GM13977 (cell line): ENCODE measurements around the gene RFTN2.

Experiments used
- DNase-seq: peaks from one replicate; pipeline ENCODE4 v3.0.0; 2012; ENCODE audit warnings: low spot score
- in situ Hi-C: fragments of 300-500 bp; cut with MboI; formaldehyde crosslinking; loops from one replicate; pipeline ENCODE4 v1.12.0; 2022; ENCODE audit warnings: low sequenced_read_pairs, low pct_unique_long_range_greater_than_20kb, mixed read lengths, inconsistent platforms; ENCODE audit not compliant: unreplicated experiment
- TF ChIP-seq, protein P1 (sequence below): IDR thresholded peaks from 2 replicates; pipeline ENCODE4 v1.5.1; 2012; ENCODE audit warnings: mild to moderate bottlenecking, control low read depth; ENCODE audit not compliant: insufficient read depth; ENCODE audit errors: extremely low read depth, missing control alignments

RFTN2 gene

DNA sequence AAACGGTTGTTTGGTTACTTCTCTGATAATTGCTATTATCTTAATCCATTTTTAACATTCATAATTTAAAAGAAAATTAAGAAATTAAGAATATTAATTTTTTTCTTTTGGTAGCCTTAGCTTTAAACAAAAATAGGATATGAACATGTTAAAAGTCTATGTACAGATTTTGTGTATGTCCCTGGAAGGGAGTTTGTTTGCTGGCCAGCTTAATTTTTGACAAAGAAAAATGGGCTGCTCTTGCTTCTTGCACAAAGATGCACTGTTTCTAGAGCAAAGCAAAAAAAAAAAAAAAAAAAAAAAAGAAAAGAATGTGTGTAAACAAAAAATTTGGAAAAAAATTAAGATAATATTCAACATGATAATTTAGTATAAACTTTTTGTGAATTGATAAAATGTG, 1.3 kb downstream of the RFTN2 start:
- DNase-seq: no peak
- TF ChIP-seq, protein P1, sequence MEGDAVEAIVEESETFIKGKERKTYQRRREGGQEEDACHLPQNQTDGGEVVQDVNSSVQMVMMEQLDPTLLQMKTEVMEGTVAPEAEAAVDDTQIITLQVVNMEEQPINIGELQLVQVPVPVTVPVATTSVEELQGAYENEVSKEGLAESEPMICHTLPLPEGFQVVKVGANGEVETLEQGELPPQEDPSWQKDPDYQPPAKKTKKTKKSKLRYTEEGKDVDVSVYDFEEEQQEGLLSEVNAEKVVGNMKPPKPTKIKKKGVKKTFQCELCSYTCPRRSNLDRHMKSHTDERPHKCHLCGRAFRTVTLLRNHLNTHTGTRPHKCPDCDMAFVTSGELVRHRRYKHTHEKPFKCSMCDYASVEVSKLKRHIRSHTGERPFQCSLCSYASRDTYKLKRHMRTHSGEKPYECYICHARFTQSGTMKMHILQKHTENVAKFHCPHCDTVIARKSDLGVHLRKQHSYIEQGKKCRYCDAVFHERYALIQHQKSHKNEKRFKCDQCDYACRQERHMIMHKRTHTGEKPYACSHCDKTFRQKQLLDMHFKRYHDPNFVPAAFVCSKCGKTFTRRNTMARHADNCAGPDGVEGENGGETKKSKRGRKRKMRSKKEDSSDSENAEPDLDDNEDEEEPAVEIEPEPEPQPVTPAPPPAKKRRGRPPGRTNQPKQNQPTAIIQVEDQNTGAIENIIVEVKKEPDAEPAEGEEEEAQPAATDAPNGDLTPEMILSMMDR: no peak
- in situ Hi-C loops: no loop called here

DNA sequence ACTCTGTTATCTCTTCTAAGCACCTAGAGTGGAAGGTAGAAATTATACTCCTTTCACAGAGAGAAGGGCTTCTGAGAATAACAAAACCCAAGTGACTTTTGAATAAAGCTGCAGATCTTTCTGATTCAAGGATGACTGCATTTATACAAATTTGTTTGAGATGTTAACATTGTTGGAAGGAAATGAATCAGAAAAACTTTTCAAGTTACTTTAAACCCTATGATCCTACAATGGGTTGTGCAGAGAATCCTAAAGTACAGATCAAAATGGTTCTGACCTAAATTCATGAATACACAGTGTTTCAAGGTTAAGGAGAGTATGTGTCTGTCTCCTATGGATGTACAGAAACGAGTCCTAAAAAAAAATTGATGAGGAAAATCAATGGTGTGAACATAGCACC, 1.8 kb downstream of the RFTN2 start:
- TF ChIP-seq, protein P1: no peak
- in situ Hi-C loops: no loop called here
- no peak for DNase-seq

DNA sequence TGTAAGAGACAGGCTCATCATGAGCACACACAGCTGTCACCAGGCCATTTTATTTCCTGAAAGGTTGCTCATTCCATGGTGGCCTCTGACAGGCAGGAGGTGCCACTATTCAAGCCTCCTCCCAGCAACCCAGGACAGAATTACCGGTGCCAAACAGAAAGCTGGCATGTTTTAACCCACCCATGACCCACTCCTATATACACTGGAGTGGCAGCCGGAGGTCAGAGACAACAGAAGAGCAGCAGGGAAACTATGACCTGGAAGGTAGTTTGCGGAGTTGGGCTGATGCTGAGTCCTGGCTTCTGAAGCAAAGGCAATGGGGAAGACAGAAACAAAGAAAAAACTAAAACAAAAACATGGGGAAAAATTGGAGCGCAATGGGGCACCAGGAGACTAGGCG, 2.3 kb downstream of the RFTN2 start:
- DNase-seq: no peak
- TF ChIP-seq, protein P1: no peak
- in situ Hi-C loops: no loop called here

DNA sequence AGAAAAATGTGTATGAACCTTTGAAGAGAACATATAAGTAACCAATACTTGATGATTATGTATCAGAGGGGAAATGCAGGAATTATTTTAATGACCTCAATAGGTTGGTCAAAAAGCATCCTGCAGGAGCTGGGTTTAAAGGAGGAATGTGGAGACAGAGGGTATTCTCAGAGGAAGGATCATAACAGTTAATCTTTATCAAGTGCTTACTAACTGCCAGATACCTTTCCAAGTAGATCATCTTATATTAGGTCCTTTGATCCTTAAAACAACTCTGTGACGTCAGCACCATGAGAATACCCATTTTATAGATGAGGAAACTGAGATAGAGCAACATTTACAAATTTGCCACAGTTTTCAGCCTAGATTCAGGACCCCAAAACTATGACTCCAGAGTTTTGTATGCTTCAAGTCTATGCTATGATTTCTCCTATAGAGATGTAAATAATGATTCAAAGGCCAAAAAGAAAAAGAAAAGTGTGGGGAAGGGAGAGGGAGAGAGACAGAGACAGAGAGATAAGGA, 3.0 kb downstream of the RFTN2 start:
- in situ Hi-C loops: no loop called here
- DNase-seq: no peak
- TF ChIP-seq, protein P1: no peak

DNA sequence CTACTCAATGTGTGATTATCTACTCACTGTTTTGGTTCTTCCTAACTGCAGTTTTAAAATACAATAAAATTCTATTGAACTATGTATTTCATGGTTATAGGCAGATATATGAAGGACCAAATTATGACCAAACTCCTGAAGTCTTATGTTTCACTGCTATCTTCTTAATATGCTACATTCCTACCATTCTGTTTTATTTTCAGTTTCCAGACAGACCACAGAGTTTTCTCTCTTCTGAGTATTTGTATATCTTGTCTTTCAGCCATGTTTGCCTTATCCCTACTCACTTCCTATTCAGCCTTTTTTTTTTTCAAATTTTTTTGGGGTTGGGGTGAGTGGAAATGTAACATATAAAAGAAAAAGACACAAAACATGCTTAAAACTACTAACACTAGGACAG, 6.3 kb downstream of the RFTN2 start:
- DNase-seq: no peak
- TF ChIP-seq, protein P1: no peak
- in situ Hi-C loops: no loop called here

DNA sequence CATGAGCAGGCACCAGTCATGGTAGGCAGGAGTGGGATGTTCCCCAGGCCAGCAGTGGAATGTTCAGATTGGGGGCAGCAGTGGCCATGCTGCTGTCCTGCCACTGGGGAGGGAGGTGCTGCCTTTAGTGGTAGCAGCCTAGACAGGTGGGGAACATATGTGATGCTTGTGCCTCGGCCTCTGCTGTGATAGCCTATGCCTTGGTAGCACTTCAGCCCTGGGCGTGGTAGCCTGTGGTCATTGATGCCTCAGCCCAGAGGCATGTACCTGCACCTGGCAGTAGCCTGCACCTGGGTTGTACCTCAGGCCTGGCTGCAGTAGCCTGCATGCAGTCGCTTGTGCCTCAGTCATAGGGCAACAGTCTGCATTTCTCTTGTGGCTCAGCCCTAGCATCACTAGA, 7.1 kb downstream of the RFTN2 start:
- no peak for DNase-seq
- in situ Hi-C loops: no loop called here
- TF ChIP-seq, protein P1: no peak

DNA sequence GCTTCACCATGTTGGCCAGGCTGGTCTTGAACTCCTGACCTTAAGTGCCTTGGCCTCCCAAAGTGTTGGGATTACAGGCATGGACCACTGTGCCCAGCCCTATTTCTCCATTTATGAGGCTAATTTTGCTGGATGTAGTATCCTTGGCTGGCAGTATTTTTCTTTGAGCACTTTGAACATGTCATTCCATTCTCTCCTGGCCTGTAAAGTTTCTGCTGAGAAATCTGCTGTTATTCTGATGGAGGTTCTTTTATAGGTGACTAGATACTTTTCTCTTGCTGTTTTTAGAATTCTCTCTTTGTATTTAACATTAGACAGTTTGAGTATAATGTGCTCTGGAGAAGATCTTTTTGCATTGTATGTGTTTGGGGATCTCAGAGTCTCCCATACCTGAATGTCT, 9.1 kb downstream of the RFTN2 start:
- in situ Hi-C loops: no loop called here
- no peak for DNase-seq
- TF ChIP-seq, protein P1: no peak
